Esophagus muscularis mucosa (tissue), 4 donors: Measurements from ENCODE around the gene TRERF1. TPM values are rescaled to one million over a fixed set of nuclear protein-coding genes. Genes with fewer than 3 reads are reported as not detected.

ENCODE experiments used
- DNase-seq: peaks from one replicate; pipeline ENCODE4 v3.0.0-alpha.2; 2017; ENCODE audit errors: extremely low spot score
- H3K27ac ChIP-seq, 4 donors: fragments of 200-600 bp; sonication (generic); replicated peaks in 1 of 4; 1 replicate in 3 of 4; 2 replicates in 1 of 4; pipeline ENCODE4 v1.5.1; 2016 to 2019; ENCODE audit warnings: mild to moderate bottlenecking in 1 of 4
- H3K27me3 ChIP-seq, 4 donors: fragments of 200-600 bp; sonication (generic); one replicate each; pipeline versions ENCODE4 v1.5.1 to v1.6.0; 2016 to 2019
- H3K36me3 ChIP-seq, 4 donors: fragments of 200-600 bp; sonication (generic); one replicate each; pipeline ENCODE4 v1.5.1; 2016 to 2019
- H3K4me1 ChIP-seq, 4 donors: fragments of 200-600 bp; sonication (generic); one replicate each; pipeline ENCODE4 v1.5.1; 2016 to 2019
- H3K4me3 ChIP-seq, 4 donors: fragments of 200-600 bp; sonication (generic); 1 replicate in 2 of 4; 2 replicates in 2 of 4; pipeline ENCODE4 v1.5.1; 2016 to 2019; ENCODE audit warnings: mild to moderate bottlenecking in 4 of 4, moderate library complexity in 1 of 4
- H3K9me3 ChIP-seq, 4 donors: fragments of 200-600 bp; sonication (generic); 1 replicate in 3 of 4; 2 replicates in 1 of 4; pipeline ENCODE4 v1.5.1; 2016 to 2019
- CTCF ChIP-seq, 3 experiments: fragments of 200-600 bp in 2 of 3; fragments of 450-650 bp in 1 of 3; sonication (generic) in 2 of 3; IDR thresholded peaks; one replicate each; pipeline ENCODE4 v1.5.1; 2017 to 2019; ENCODE audit warnings: antibody characterized with exemption in 3 of 3, mild to moderate bottlenecking in 2 of 3, moderate library complexity in 1 of 3
- EP300 ChIP-seq: sonication (generic); formaldehyde crosslinking; IDR thresholded peaks from one replicate; pipeline ENCODE4 v1.6.1; 2017; ENCODE audit warnings: antibody characterized with exemption
- POLR2A ChIP-seq: fragments of 450-650 bp; IDR thresholded peaks from one replicate; pipeline ENCODE4 v1.6.1; 2017; ENCODE audit warnings: antibody characterized with exemption, moderate library complexity, mild to moderate bottlenecking, low read depth
- POLR2AphosphoS5 ChIP-seq, 2 donors: sonication (generic); formaldehyde crosslinking; IDR thresholded peaks; one replicate each; pipeline ENCODE4 v1.6.1; 2017; ENCODE audit warnings: antibody characterized with exemption in 2 of 2
- WGBS: methylation state at CpG from one replicate; pipeline ENCODE4 v1.1.5; 2018; 5-methylcytosine and 5-hydroxymethylcytosine counted together
- intact Hi-C: fragments of 100-400 bp; cut with DNase I; formaldehyde crosslinking; loops from one replicate; pipeline ENCODE4 v1.15.1; 2023
- total RNA-seq, 4 donors: library from RNA; depleted of rRNA; stranded (reverse); fragments of >200 nt; gene quantifications; one replicate each; pipeline versions ENCODE4 v1.1.0 to v1.2.1, GENCODE V29; 2016

The TRERF1 gene
- total RNA-seq, 4 donors from 2014 or later: 4.6 to 8.6 (median 6.4) TPM

- Histone ChIP-seq H3K9me3 (no peaks in the 10 kb centered on the region), H3K36me3 (no peaks in the 10 kb centered on the region), H3K27me3 (no peaks in the 10 kb centered on the region), H3K27ac (no peak overlapping the region), H3K4me3 (no peak overlapping the region), H3K4me1 (no peaks in the 10 kb centered on the region)
- intact Hi-C loops: no loop called here
- WGBS: 63% methylated on average over 1 of the region's 1 CpG
- TF ChIP-seq EP300: no peak
- TF ChIP-seq POLR2AphosphoS5 (IDR thresholded peaks at IDR 0.05): no peak
- no peak for TF ChIP-seq CTCF (IDR thresholded peaks at IDR 0.05)
- TF ChIP-seq POLR2A: no peak
- DNase-seq: no peak
These were observed 97.0 kb downstream of the TRERF1 start for GRCh38 chr6:42354702-42355101.

GRCh38 chr6:42352856-42353564 lies 98.7 kb downstream of the TRERF1 start:
- Histone ChIP-seq H3K9me3 (no peaks in the 10 kb centered on the region), H3K36me3 (no peaks in the 10 kb centered on the region), H3K27me3 (no peaks in the 10 kb centered on the region), H3K4me3 (no peak overlapping the region), H3K27ac (no peak overlapping the region), H3K4me1 (no peaks in the 10 kb centered on the region)
- no peak for DNase-seq
- TF ChIP-seq POLR2A (no peak), CTCF (IDR thresholded peaks at IDR 0.05) (no peak), POLR2AphosphoS5 (IDR thresholded peaks at IDR 0.05) (no peak), EP300 (no peak)
- intact Hi-C loops: no loop called here
- WGBS: 92% methylated on average over 12 of the region's 12 CpGs

GRCh38 chr6:42350911-42351310 lies 100.8 kb downstream of the TRERF1 start:
- no peaks in the 10 kb centered on the region for H3K27me3 ChIP-seq
- no peaks in the 10 kb centered on the region for H3K9me3 ChIP-seq
- no peak overlapping the region for H3K4me3 ChIP-seq
- 84% methylated on average over 3 of the region's 3 CpGs for WGBS
- H3K27ac ChIP-seq: no peak overlapping the region
- TF ChIP-seq POLR2A (no peak), CTCF (IDR thresholded peaks at IDR 0.05) (no peak), EP300 (no peak), POLR2AphosphoS5 (IDR thresholded peaks at IDR 0.05) (no peak)
- no peaks in the 10 kb centered on the region for H3K4me1 ChIP-seq
- intact Hi-C loops: no loop called here
- DNase-seq: no peak
- H3K36me3 ChIP-seq: no peaks in the 10 kb centered on the region

GRCh38 chr6:42349753-42350511 lies 101.8 kb downstream of the TRERF1 start:
- no peaks in the 10 kb centered on the region for H3K27me3 ChIP-seq
- WGBS: 87% methylated on average over 9 of the region's 10 CpGs
- intact Hi-C loops: no loop called here

More at GRCh38 chr6:42349753-42350511, 101.8 kb downstream of the TRERF1 start:
- H3K4me1 ChIP-seq: no peaks in the 10 kb centered on the region
- no peak for DNase-seq
- no peak overlapping the region for H3K4me3 ChIP-seq
- H3K36me3 ChIP-seq: no peaks in the 10 kb centered on the region
- no peak overlapping the region for H3K27ac ChIP-seq
- no peak for TF ChIP-seq EP300
- no peak for TF ChIP-seq POLR2AphosphoS5 (IDR thresholded peaks at IDR 0.05)
- no peak for TF ChIP-seq POLR2A
- TF ChIP-seq CTCF (IDR thresholded peaks at IDR 0.05): no peak
- no peaks in the 10 kb centered on the region for H3K9me3 ChIP-seq
